ENCODE data around the gene FBXL4.

Gene FBXL4

GRCh38 chr6:98840385-98840784, 107.4 kb downstream of the FBXL4 start:
- no peak overlapping the region for H3K4me3 Mint-ChIP-seq

GRCh38 chr6:98839781-98840361, 107.9 kb downstream of the FBXL4 start:
- Mint-ChIP-seq H3K9me3 (no peaks in the 10 kb centered on the region), H3K27me3 (peaks cover 96% of the 10 kb centered on the region), H3K27ac (ENCODE audit: low read depth) (no peak overlapping the region), H3K36me3 (ENCODE audit: insufficient read depth) (peaks cover 2% of the 10 kb centered on the region), H3K4me1 (peaks cover 24% of the 10 kb centered on the region), H3K4me3 (no peak overlapping the region)
- no peak for DNase-seq (ENCODE audit: low spot score in 2 of 2)
- no peak for ATAC-seq (replicated peaks; ENCODE audit: extremely low read depth, poor library complexity, severe bottlenecking)

More at GRCh38 chr6:98840385-98840784, 107.4 kb downstream of the FBXL4 start:
- no peak overlapping the region for H3K27ac Mint-ChIP-seq (ENCODE audit: low read depth)
- ATAC-seq (replicated peaks; ENCODE audit: extremely low read depth, poor library complexity, severe bottlenecking) (no peak), DNase-seq (ENCODE audit: low spot score in 2 of 2) (no peak)
- H3K36me3 Mint-ChIP-seq (ENCODE audit: insufficient read depth), result peaks cover 2% of the 10 kb centered on the region
- peaks cover 100% of the 10 kb centered on the region for H3K27me3 Mint-ChIP-seq
- H3K4me1 Mint-ChIP-seq, result peaks cover 27% of the 10 kb centered on the region
- no peaks in the 10 kb centered on the region for H3K9me3 Mint-ChIP-seq

- Mint-ChIP-seq H3K9me3 (no peaks in the 10 kb centered on the region), H3K27me3 (peaks cover 93% of the 10 kb centered on the region), H3K36me3 (ENCODE audit: insufficient read depth) (peaks cover 2% of the 10 kb centered on the region), H3K4me1 (peaks cover 20% of the 10 kb centered on the region), H3K27ac (ENCODE audit: low read depth) (no peak overlapping the region), H3K4me3 (no peak overlapping the region)
- DNase-seq (ENCODE audit: low spot score in 2 of 2), result no peak
- no peak for ATAC-seq (replicated peaks; ENCODE audit: extremely low read depth, poor library complexity, severe bottlenecking)
These were observed 108.8 kb downstream of the FBXL4 start for GRCh38 chr6:98838975-98839374.

- no peak overlapping the region for H3K27ac Mint-ChIP-seq (ENCODE audit: low read depth)
- H3K27me3 Mint-ChIP-seq, result peaks cover 93% of the 10 kb centered on the region
- DNase-seq (ENCODE audit: low spot score in 2 of 2) (no peak), ATAC-seq (replicated peaks; ENCODE audit: extremely low read depth, poor library complexity, severe bottlenecking) (no peak)
- H3K36me3 Mint-ChIP-seq (ENCODE audit: insufficient read depth), result peaks cover 8% of the 10 kb centered on the region
- no peak overlapping the region for H3K4me3 Mint-ChIP-seq
- no peaks in the 10 kb centered on the region for H3K9me3 Mint-ChIP-seq
- peaks cover 29% of the 10 kb centered on the region for H3K4me1 Mint-ChIP-seq
These were observed 109.7 kb downstream of the FBXL4 start for GRCh38 chr6:98838032-98838431.

GRCh38 chr6:98836962-98837944, 110.5 kb downstream of the FBXL4 start:
- no peak overlapping the region for H3K4me3 Mint-ChIP-seq
- no peak for ATAC-seq (replicated peaks; ENCODE audit: extremely low read depth, poor library complexity, severe bottlenecking)
- peaks cover 93% of the 10 kb centered on the region for H3K27me3 Mint-ChIP-seq

GRCh38 chr6:98836025-98836961, 111.5 kb downstream of the FBXL4 start:
- H3K27ac Mint-ChIP-seq (ENCODE audit: low read depth), result no peak overlapping the region
- H3K4me1 Mint-ChIP-seq, result peaks cover 41% of the 10 kb centered on the region

More at GRCh38 chr6:98836962-98837944, 110.5 kb downstream of the FBXL4 start:
- DNase-seq (ENCODE audit: low spot score in 2 of 2), result no peak
- Mint-ChIP-seq H3K9me3 (no peaks in the 10 kb centered on the region), H3K4me1 (peaks cover 36% of the 10 kb centered on the region), H3K27ac (ENCODE audit: low read depth) (no peak overlapping the region), H3K36me3 (ENCODE audit: insufficient read depth) (peaks cover 8% of the 10 kb centered on the region)

GRCh38 chr6:98835149-98836024, 112.4 kb downstream of the FBXL4 start:
- Mint-ChIP-seq H3K27ac (ENCODE audit: low read depth) (no peak overlapping the region), H3K4me1 (peaks cover 48% of the 10 kb centered on the region), H3K27me3 (peaks cover 93% of the 10 kb centered on the region), H3K9me3 (no peaks in the 10 kb centered on the region), H3K36me3 (ENCODE audit: insufficient read depth) (peaks cover 14% of the 10 kb centered on the region), H3K4me3 (peak overlapping the region; percentile 89)
- no peak for DNase-seq (ENCODE audit: low spot score in 2 of 2)
- ATAC-seq (replicated peaks; ENCODE audit: extremely low read depth, poor library complexity, severe bottlenecking), result no peak

More at GRCh38 chr6:98836025-98836961, 111.5 kb downstream of the FBXL4 start:
- no peaks in the 10 kb centered on the region for H3K9me3 Mint-ChIP-seq
- no peak for ATAC-seq (replicated peaks; ENCODE audit: extremely low read depth, poor library complexity, severe bottlenecking)
- H3K36me3 Mint-ChIP-seq (ENCODE audit: insufficient read depth), result peaks cover 11% of the 10 kb centered on the region
- H3K4me3 Mint-ChIP-seq, result peak overlapping the region; percentile 89
- peaks cover 93% of the 10 kb centered on the region for H3K27me3 Mint-ChIP-seq
- no peak for DNase-seq (ENCODE audit: low spot score in 2 of 2)

- H3K27me3 Mint-ChIP-seq, result peaks cover 93% of the 10 kb centered on the region
- H3K4me1 Mint-ChIP-seq, result peaks cover 48% of the 10 kb centered on the region
- H3K27ac Mint-ChIP-seq (ENCODE audit: low read depth), result peak within 1 kb of the TSS; percentile 50
- ATAC-seq (replicated peaks; ENCODE audit: extremely low read depth, poor library complexity, severe bottlenecking), result peak; percentile 53
- H3K9me3 Mint-ChIP-seq, result no peaks in the 10 kb centered on the region
- H3K36me3 Mint-ChIP-seq (ENCODE audit: insufficient read depth), result peaks cover 14% of the 10 kb centered on the region
- peak in 1 of 2 donors; percentile 9 for DNase-seq (ENCODE audit: low spot score in 2 of 2)
- H3K4me3 Mint-ChIP-seq, result peak within 1 kb of the TSS; percentile 89
These were observed 113.4 kb downstream of the FBXL4 start, which contains the start of gene POU3F2 for GRCh38 chr6:98834060-98835031. POU3F2 (plus strand) TSS chr6:98834574; CDS start chr6:98834874, 300 bp downstream.

- no peaks in the 10 kb centered on the region for H3K9me3 Mint-ChIP-seq
- H3K27me3 Mint-ChIP-seq, result peaks cover 93% of the 10 kb centered on the region
- H3K4me3 Mint-ChIP-seq, result peak overlapping the region; percentile 89
- ATAC-seq (replicated peaks; ENCODE audit: extremely low read depth, poor library complexity, severe bottlenecking) (peak; percentile 35), DNase-seq (ENCODE audit: low spot score in 2 of 2) (no peak)
- H3K36me3 Mint-ChIP-seq (ENCODE audit: insufficient read depth), result peaks cover 18% of the 10 kb centered on the region
- H3K4me1 Mint-ChIP-seq, result peaks cover 51% of the 10 kb centered on the region
- H3K27ac Mint-ChIP-seq (ENCODE audit: low read depth), result peak overlapping the region; percentile 50
These were observed 114.3 kb downstream of the FBXL4 start for GRCh38 chr6:98833307-98834059.

- Mint-ChIP-seq H3K9me3 (no peaks in the 10 kb centered on the region), H3K36me3 (ENCODE audit: insufficient read depth) (peaks cover 18% of the 10 kb centered on the region), H3K4me1 (peaks cover 56% of the 10 kb centered on the region), H3K27ac (ENCODE audit: low read depth) (no peak overlapping the region), H3K27me3 (peaks cover 93% of the 10 kb centered on the region), H3K4me3 (peak overlapping the region; percentile 89)
- ATAC-seq (replicated peaks; ENCODE audit: extremely low read depth, poor library complexity, severe bottlenecking) (no peak), DNase-seq (ENCODE audit: low spot score in 2 of 2) (peak in 1 of 2 donors; percentile 10)
These were observed 114.8 kb downstream of the FBXL4 start for GRCh38 chr6:98833057-98833306.

Data from central memory CD8-positive, alpha-beta T cell (primary cell).